Upper lobe of left lung (tissue), 4 donors: Measurements from ENCODE around the gene CAMSAP3.

Experiments used
- POLR2A ChIP-seq, 4 donors: fragments of 450-650 bp; IDR thresholded peaks; one replicate each; pipeline ENCODE4 v1.5.1; 2016 to 2017; ENCODE audit warnings: antibody characterized with exemption in 4 of 4, mild to moderate bottlenecking in 2 of 4
- TF ChIP-seq, protein P1 (sequence below), 6 experiments: fragments of 450-650 bp in 4 of 6; fragments of 200-600 bp in 2 of 6; sonication (generic) in 2 of 6; IDR thresholded peaks; one replicate each; pipeline ENCODE4 v1.5.1; 2016 to 2019; ENCODE audit warnings: antibody characterized with exemption in 6 of 6

DNA sequence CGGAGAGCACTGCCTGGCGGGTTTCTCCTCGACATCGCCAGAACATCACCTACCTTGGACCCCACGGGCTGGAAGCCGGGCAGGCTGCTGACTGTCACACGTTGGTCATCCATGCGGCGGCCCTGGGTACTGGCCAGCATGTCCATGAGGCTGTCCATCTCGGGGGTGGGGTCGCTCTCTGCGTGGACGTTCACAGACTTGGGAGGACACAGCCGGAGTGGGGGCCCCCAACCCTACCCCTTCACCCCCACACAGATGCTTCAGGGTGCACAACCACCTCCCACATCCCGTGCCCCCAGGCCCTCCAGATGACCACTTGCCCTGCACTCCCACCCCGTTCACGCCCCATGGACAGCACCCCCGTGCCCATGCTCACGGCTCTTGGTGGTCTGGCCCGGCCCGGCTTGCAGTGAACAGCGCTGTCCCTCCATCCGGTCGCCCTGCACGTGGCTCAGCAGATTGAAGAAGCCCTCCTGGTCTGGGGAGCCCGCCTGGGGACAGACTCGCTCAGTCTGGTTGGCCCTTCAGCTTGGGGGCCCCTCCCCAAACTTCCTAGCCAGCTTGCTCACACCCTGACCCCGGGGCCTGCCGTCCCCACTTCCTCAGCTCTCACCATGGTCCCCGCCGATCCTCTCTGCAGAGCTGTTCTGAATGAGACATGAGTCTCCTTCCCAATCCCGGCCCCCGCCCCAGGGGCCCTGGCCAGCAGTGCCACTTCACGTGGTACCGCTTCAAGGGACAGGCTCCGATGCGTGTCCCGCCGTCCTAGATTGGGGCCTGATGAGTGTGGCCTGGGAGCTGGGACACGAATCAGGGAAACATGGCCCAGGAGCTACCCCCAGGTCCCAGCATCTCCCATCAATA lies 36.9 kb downstream of the CAMSAP3 start:
- TF ChIP-seq, protein P1, sequence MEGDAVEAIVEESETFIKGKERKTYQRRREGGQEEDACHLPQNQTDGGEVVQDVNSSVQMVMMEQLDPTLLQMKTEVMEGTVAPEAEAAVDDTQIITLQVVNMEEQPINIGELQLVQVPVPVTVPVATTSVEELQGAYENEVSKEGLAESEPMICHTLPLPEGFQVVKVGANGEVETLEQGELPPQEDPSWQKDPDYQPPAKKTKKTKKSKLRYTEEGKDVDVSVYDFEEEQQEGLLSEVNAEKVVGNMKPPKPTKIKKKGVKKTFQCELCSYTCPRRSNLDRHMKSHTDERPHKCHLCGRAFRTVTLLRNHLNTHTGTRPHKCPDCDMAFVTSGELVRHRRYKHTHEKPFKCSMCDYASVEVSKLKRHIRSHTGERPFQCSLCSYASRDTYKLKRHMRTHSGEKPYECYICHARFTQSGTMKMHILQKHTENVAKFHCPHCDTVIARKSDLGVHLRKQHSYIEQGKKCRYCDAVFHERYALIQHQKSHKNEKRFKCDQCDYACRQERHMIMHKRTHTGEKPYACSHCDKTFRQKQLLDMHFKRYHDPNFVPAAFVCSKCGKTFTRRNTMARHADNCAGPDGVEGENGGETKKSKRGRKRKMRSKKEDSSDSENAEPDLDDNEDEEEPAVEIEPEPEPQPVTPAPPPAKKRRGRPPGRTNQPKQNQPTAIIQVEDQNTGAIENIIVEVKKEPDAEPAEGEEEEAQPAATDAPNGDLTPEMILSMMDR (IDR thresholded peaks at IDR 0.05): no peak
- TF ChIP-seq POLR2A (IDR thresholded peaks at IDR 0.05): no peak
